AG09309 (cell line): ENCODE data around the gene HID1.
"Not testable (repeated sequence)": the region's sequence is repeated elsewhere in the genome, so short reads cannot be mapped to it uniquely, and the experiment has no call there.

Source experiments
- DNase-seq: peaks from one replicate; pipeline ENCODE4 v3.0.0-alpha.2; 2010; ENCODE audit warnings: low read depth
- H3K4me3 ChIP-seq: 2 replicates; pipeline ENCODE4 v1.5.1; 2011; ENCODE audit warnings: mild to moderate bottlenecking, low read depth, low read length, moderate library complexity; ENCODE audit not compliant: control insufficient read depth
- TF ChIP-seq, protein P1 (sequence below): IDR thresholded peaks from 2 replicates; pipeline ENCODE4 v1.5.1; 2011; ENCODE audit warnings: mild to moderate bottlenecking, low read depth, low read length, inconsistent platforms; ENCODE audit not compliant: insufficient read depth, control insufficient read depth; ENCODE audit errors: missing control alignments

HID1 gene

DNA sequence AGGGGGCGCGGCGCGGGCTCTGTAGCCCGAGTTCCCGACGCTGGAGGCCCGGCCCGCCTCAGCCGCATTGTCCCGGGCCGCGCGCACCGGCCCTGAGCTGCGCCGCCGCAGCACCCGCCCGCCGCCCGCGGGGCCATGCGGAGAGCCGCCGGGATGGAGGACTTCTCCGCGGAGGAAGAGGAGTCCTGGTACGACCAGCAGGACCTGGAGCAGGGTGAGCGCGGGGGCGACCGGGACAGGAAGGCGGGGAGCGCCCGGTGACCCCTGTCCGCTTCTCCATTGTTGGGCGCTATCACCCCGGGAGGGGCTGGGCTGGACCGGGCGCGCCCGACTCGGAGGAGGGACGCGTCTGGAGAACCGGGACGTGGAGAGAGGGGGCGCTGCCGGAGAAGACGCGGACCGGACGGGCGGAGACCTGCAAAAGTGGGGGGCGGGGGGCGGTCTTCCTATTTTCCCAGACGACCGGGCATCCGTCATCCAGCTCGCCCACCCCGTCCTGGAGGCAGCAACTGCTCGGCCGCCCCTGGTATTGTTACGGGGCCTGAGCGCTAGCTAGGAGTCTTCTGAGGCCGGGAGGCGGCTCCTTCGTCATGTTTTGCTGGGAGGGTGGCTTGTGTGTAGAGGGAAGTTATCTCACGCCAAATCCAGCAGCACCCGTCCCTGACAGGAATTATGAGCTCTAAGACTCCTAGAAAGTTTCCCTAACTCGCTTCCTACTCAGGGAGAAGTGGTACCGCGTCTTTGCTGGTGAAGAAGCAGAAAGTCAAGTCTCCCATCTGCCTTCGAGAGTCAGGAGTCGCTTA, 15.6 kb upstream of the HID1 start:
- no peak for DNase-seq
- H3K4me3 ChIP-seq, result peak overlapping the region; percentile 85
- TF ChIP-seq, protein P1, sequence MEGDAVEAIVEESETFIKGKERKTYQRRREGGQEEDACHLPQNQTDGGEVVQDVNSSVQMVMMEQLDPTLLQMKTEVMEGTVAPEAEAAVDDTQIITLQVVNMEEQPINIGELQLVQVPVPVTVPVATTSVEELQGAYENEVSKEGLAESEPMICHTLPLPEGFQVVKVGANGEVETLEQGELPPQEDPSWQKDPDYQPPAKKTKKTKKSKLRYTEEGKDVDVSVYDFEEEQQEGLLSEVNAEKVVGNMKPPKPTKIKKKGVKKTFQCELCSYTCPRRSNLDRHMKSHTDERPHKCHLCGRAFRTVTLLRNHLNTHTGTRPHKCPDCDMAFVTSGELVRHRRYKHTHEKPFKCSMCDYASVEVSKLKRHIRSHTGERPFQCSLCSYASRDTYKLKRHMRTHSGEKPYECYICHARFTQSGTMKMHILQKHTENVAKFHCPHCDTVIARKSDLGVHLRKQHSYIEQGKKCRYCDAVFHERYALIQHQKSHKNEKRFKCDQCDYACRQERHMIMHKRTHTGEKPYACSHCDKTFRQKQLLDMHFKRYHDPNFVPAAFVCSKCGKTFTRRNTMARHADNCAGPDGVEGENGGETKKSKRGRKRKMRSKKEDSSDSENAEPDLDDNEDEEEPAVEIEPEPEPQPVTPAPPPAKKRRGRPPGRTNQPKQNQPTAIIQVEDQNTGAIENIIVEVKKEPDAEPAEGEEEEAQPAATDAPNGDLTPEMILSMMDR, result peak; percentile 46

DNA sequence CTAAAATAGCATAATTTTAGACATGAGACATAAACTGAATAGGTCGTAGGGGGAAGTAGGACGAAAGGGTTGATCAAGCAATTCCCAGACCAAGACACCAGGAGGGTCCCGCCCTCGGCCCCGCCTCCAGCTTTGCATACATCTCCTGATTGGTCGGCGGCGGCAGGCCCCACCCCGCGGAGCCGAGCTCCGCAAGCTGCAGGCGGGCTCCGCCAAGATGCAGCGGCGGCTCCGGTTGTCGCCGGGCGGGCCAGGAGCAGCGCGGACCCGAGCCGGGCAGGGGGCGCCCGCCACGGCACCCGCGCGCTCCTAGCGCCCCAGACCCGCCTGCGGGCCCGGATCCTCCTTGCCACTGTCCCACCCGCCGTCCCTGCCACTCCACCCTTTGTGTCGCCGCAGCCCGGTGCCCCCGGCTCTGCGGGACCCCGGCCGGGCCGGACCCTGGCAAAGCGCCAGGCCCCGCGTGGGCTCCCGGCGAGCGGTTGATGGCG, 14.9 kb upstream of the HID1 start, which contains the start of gene CDR2L:
TSS of gene CDR2L (plus strand) at position 215 of the 491 bp plus-strand sequence. CDS start 412 bp downstream, outside the sequence.
- TF ChIP-seq, protein P1, result no peak
- peak within 1 kb of the TSS; percentile 85 for H3K4me3 ChIP-seq
- peak; percentile 67 for DNase-seq

DNA sequence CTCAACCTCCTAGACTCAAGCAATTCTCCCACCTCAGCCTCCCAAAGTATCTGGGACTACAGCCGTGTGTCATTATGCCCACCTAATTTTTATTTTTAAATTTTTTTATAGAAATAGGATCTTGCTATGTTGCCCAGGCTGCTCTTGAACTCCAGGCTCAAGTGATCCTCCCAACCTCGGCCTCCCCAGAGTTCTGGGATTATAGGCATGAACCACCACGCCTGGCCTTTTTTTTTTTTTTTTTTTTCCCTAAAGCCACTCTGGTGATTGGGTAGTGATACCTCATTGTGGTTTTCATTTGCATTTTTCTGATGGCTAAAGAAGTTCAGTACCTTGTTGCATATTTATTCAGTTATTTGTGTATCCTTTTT, 13.6 kb upstream of the HID1 start:
- no peak overlapping the region for H3K4me3 ChIP-seq
- TF ChIP-seq, protein P1, result no peak
- no peak for DNase-seq

DNA sequence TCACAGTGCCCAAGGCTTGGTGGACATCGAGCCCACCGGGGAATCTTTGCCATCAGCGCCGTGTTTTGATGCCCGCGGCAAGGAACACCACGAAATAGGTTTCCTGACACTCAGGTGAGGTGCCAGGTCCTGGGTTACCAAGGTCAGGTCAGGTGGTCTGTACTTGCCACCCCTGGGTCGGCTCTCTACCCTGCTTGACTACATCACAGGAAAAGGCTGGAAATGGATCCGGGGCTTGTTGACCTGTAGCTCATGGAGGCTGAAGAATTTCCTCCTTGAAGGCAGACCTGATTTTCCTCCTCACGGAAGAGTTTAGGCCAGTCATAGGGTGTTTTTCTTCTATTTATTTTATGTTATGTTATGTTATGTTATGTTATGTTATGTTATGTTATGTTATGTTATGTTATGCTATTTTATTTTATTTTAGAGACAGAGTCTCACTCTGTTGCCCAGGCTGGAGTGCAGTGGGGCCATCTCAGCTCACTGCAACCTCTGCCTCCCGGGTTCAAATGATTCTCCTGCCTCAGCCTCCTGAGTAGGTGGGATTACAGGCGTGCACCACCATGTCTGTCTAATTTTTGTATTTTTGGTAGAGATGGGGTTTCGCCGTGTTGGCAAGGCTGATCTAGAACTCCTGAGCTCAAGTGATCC, 10.2 kb upstream of the HID1 start:
- peak overlapping the region; percentile 78 for H3K4me3 ChIP-seq
- DNase-seq, result not testable (repeated sequence)

DNA sequence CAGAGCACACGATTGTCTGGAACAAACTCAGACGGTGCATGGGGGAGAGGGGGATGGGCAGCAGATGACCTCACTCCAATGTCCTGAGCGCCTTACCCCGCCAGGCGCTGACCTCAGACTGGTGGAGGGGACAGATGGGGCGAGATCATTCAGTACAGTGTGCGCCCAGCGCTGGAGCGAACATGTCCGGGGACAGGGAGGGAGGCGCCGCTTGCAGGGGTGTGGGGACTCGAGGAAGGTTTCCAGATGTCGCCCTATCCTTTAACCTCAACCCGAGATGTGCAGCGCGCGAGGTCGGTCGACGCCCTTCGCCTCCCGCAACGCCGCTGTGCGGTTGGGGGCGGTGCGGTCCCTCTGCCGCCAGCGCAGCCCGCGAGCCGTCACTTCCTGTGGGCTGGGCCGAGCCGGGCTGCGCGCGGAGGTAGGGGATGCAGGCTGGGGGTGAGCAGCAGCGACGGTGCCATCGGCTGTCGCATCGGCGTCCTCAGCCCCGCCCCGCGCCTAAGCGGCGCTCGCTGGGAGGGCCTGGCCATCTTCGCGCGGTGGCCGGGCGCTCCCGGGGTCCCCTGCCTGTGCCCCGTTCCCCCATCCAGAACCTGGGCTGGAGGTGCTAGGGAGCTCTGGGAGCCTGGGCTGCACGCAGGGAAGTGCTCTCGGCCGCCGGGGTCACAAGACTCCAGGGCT, 9.6 kb upstream of the HID1 start:
- H3K4me3 ChIP-seq, result peak overlapping the region; percentile 78
- no peak for DNase-seq
- TF ChIP-seq, protein P1, result no peak

DNA sequence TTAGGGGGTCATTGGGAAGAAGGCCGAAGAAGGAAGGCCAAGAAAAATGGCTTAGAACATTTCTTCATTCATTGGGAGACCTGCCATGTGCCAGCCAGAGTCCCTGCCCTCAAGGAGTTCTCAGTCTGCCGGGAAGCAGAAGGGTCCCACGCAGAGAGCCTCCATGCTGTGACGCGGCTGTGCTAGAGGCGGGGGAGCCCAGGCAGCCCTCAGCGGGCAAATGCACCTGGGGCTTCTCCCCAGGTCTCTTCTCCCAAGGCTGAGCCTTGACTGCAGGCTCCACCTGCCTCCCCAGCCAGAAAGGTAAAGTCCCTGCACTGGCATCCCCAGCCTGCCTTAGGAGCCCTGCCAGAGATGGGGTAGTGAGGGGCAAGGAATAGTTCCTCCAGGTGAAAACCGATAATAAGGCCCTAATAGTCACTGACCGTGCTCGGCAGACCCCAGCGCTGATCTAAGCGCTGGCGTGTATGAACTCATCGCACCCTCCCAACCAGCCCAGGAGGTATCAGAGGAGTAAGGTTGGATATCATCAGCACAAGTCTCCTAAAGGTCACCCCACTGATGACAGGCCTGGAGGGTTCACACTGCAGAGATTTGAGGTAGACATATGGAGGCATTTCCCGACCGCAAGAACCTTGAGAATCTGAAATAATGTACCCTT, 8.9 kb upstream of the HID1 start:
- no peak for DNase-seq
- TF ChIP-seq, protein P1, result no peak
- H3K4me3 ChIP-seq, result peak overlapping the region; percentile 78
